Measurements from ENCODE around the gene USP53. TPM values are rescaled to one million over a fixed set of nuclear protein-coding genes. Genes with fewer than 3 reads are reported as not detected.
"Not testable (repeated sequence)": the region's sequence is repeated elsewhere in the genome, so short reads cannot be mapped to it uniquely, and the experiment has no call there.

The USP53 gene
- total RNA-seq, result 10 to 100 TPM; 67.0 to 89.0 TPM
- long read RNA-seq, partial matches to known transcripts, result 10 of 18 reads
- long read RNA-seq, other reads (novel, unspliced or antisense), result 8 of 18 reads

DNA sequence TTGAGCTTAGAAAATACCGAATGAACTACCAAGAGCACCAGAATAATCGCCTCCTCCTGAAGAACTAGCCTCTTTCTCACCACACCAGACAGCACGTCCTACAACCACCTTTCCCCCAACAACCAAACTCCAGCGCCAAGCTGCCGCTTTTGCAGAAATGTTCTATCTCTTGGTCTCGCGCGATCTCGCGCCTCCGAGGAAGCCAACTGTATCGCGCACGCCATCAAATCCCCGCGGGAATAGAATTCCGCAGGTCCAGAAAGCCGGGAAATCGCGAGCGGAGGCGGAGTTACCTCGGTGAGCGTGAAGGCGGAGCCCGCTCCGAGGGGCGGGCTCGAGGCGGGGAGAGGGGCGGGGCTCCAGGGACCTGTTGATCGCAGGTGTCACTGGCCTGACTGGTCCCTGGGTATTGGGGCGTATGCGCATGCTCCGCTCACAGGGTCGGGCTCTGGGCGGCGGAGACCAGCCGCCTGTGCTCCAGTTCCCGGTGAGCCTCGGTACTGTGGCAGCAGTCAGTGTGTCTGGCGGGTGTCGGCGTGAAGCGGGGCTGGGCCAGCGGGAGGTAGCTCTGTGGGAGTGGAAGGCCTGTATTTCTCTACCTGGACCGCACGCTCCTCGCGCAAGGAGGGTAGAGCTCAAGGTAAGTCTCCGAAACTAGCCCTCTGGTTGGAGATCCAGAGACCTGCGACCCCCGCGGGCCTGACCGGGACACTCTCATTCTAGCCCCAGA, at the start of gene USP53:
Gene USP53 (plus strand): TSS at position 480 of the 730 bp plus-strand sequence. CDS start 27,047 bp downstream, outside the sequence.
- ATAC-seq, result peak; percentile 90
- intact Hi-C loops (cut with DNase I, micrococcal nuclease), result loop anchor here in 1 of 2 donors (10.0 kb wide), 1 partner anchor 168 kb away; no protein-coding TSS in a partner anchor
- DNase-seq, result peak; percentile 98 to 99

DNA sequence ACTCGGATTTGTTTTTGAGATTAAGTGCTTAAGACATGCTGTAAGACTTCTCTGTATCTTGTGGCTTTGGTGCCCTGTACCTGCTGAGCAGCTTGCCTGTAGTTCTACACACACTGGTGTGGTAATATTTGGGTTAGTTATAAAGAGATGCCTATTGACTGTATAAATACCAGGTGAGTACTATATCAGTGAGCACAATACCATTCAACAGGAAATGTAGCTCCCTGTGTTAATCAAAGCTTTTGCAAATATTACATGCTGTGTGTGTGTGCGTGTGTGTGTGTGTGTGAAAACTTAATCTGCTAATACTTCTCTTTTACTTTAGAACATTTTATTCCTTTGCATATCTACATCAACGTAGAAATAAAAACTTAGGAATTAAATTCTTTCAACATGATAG, 46.7 kb upstream of the USP53 start:
- intact Hi-C loops (cut with DNase I, micrococcal nuclease), result no loop called here

DNA sequence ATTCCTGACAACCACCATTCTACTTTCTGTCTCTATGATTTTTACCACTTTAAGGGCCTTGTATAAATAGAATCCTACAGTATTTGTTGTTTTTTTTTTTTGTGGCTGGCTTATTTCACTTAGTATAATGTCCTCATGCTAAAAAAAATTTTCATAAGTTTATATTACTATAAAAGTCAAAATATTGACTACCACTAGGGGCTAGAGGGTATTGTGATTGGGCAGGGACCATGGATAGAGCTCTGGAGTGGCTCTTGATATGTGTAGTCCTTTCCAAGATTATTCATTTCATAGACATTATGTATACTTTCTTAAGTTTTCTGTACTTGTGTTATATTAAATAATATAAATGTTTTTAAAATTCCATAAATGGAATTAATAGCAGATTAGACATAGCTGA, 42.3 kb upstream of the USP53 start:
- intact Hi-C loops (cut with DNase I, micrococcal nuclease), result no loop called here
- DNase-seq (no peak), ATAC-seq (no peak)

More for the DNA sequence above, 46.7 kb upstream of the USP53 start:
- ATAC-seq, result no peak
- DNase-seq, result no peak

DNA sequence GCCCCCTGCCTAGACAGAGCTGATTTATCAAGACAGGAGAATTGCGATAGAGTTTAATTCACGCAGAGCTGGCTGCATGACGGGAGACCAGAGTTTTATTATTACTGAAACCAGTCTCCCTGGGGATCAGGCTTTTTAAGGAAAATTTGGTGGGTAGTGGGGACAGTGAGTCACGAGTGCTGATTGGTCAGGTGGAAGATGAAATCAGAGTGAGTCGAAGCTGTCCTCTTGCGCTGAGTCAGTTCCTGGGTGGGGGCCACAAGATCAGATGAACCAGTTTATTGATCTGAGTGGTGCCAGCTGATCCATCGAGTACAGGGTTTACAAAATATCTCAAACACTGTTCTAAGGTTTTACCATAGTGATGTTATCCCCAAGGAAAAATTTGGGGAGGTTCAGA, 40.3 kb upstream of the USP53 start:
- intact Hi-C loops (cut with DNase I, micrococcal nuclease), result no loop called here
- no peak for ATAC-seq
- no peak for DNase-seq

DNA sequence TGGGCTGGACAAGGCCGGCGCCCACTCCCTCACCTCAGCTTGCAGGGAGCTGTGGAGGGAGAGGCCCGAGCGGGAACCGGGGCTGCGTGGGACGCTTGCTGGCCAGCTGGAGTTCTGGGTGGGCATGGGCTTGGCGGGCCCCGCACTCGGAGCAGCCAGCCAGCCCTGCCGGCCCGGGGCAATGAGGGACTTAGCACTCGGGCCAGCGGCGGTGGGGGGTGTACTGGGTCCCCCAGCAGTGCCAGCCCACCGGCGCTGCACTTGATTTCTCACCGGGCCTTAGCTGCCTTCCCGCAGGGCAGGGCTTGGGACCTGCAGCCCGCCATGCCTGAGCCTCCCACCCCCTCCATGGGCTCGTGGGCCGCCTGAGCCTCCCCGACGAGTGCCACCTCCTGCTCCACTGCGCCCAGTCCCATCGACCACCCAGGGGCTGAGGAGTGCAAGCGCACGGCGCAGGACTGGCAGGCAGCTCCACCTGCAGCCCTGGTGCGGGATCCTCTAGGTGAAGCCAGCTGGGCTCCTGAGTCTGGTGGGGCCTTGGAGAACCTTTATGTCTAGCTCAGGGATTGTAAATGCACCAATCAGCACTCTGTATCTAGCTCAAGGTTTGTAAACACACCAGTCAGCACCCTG, 38.7 kb upstream of the USP53 start:
- DNase-seq; ATAC-seq; intact Hi-C loops (cut with DNase I, micrococcal nuclease): not testable (repeated sequence)

DNA sequence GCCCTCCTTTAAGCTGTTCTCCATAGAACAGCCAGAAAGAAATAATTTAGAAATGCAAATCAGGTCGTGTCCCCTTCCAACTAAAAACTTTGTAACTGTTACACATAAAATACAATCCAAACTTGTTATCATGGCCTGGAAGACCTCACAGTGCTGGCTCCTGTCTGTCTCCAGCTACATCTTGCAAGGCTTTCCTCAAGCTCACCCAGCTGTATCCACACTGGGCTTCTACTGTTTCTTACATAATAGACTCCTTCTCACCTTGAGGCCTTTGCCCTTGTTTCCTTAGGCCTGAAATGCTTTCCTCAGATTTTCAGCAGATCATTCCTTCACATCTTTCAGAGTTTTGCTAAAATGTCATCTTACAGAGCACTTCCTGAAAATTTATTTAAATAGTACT, 33.5 kb upstream of the USP53 start:
- no peak for ATAC-seq
- intact Hi-C loops (cut with DNase I, micrococcal nuclease), result no loop called here

DNA sequence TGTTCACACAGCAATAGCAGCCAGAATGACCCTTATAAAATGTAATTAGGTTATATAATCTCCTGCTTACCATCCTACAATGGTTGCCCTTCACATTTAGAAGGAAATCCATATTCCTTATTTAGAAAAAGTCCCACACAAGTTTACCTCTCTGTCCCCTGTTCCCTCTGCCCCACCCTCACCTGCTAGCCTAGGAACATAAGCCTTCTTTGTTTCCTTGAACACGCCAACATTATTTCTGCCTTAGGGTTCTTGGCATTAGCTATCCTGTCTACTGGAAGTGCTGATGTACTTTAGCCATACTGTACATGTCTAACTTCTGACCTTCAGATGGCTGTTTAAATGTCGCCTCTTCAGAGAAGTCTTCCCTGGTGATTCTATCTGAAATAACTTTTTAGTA, 28.4 kb upstream of the USP53 start:
- DNase-seq (peak; percentile 38 to 73), ATAC-seq (peak; percentile 94)
- intact Hi-C loops (cut with DNase I, micrococcal nuclease), result no loop called here

More for the DNA sequence above, 33.5 kb upstream of the USP53 start:
- no peak for DNase-seq

DNA sequence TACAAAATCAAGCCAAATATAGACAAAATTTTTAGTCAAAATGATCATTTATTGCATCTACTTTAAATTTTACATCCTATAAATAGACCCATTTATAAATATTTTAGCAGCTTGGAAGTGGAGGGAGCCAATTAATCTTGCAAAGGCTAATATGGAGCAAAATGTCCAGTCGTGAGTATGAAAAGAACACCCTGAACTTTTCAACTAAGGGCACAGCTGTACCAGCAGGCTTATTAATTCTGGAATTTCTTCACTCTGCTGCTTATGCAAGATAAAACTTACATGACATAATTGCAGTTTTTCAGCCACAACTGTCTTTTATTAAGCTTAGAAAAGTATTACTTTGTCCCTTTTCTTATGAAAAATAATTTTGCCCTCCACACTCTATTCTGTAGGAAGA, 22.9 kb upstream of the USP53 start:
- intact Hi-C loops (cut with DNase I, micrococcal nuclease), result no loop called here
- DNase-seq (no peak), ATAC-seq (no peak)

DNA sequence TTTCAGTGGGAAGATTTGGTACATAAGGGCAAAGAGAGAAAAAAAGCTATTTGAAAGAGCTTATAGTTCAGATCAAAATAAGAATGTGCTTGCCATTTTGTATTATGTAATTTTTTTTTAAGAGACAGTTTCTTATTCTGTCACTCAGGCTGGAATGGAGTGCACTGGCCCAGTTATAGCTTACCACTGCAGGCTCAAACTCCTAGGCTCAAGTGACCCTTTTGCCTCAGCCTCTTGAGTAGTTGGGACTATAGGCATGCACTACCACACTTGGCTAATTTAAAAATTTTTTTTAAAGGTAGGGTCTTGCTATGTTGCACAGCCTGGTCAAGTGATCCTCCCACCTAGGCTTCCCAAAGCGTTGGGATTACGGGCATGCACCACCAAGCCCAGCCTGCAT, 22.2 kb upstream of the USP53 start:
- intact Hi-C loops (cut with DNase I, micrococcal nuclease), result no loop called here
- ATAC-seq (no peak), DNase-seq (no peak)

DNA sequence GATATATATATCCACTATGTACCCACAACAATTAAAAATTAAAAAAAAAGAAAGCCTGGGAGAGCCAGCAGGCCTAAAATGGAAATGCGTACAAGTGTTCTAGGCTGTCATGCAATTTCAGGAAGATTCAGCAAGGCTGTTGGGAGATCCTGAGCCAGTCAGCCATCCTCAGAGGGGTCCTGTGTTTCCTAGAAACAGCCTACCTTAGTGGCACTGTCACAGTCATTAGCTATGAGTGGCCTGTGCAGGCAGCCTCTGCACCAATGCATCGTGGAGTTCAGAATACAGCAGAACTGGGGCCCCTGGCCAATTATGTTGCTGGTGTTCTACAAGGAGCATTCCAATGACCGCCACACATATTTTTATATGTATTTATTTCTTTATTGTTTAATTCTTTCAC, 21.0 kb upstream of the USP53 start:
- intact Hi-C loops (cut with DNase I, micrococcal nuclease), result no loop called here
- ATAC-seq, result no peak
- DNase-seq, result no peak

DNA sequence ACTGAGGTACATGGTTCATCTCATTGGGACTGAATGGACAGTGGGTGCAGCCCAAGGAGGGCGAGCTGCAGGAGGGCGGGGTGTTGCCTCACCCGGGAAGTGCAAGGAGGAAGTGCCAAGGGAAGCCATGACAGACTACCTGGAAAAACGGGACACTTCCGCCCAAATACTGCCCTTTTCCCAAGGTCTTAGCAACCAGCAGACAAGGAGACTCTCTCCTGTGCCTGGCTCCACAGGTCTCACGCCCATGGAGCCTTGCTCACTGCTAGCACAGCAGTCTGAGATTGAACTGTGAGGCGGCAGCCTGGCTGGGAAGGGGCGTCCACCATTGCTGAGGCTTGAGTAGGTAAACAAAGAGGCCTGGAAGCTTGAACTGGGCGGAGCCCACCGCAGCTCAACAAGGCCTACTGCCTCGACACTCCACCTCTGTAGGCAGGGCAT, 14.7 kb upstream of the USP53 start:
- DNase-seq (no peak), ATAC-seq (no peak)
- intact Hi-C loops (cut with DNase I, micrococcal nuclease), result no loop called here

DNA sequence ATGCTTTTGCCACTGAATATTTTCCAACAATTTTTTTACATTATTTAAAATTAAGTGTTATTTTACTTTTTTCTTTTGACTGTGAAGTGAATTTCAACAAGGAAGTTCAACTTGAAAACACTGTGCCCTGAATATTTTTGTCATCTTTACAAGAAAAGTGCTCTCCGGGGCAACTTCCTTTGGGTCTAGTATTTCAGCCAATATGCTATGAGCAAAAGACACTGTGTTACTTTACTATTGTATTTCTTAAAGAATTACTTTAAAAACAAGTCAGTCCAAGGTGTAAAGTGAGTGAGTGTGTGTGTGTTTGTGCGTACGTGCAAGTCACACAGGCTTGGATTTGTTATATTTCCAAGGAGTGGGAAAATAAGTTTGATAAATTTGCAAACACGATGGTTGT, 7.6 kb upstream of the USP53 start:
- intact Hi-C loops (cut with DNase I, micrococcal nuclease), result no loop called here
- DNase-seq (no peak), ATAC-seq (no peak)

DNA sequence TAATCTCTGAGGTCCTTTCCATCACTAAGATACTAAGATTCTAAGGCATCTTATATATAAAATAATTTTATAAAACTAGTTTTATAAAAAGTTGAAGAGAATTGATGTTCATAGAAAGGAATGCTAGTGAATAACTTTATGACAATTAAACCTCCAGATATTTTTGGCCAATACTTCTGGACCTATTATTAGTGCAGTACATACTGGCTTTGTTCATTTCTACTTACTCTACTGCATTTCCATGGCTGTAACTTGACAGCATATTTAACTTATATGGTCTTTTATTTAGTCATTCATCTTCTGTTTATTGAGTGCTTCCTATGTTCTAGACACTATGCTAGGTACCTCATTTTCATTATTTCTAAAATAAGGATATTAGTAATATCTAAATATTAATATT, 6.8 kb upstream of the USP53 start:
- intact Hi-C loops (cut with DNase I, micrococcal nuclease), result no loop called here
- no peak for ATAC-seq
- no peak for DNase-seq

DNA sequence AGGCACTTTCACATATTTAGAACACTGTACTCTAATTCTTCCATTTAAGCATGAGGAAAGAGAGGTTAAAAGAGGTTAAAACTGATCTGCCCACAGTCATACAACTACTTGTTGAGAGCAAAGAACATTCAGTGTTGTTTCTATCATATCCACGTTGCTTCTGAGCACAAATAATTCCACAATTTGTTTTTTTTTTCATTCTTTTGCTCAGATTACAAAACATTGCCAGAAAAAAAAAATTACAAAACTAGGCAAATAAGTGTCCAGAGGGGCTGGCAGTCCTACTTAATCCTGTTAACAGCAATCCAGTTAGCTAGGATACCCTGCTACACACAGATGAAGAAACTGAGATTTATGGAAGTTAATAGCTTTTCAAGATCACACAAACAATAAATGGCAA, 6.3 kb upstream of the USP53 start:
- intact Hi-C loops (cut with DNase I, micrococcal nuclease), result no loop called here
- no peak for ATAC-seq

DNA sequence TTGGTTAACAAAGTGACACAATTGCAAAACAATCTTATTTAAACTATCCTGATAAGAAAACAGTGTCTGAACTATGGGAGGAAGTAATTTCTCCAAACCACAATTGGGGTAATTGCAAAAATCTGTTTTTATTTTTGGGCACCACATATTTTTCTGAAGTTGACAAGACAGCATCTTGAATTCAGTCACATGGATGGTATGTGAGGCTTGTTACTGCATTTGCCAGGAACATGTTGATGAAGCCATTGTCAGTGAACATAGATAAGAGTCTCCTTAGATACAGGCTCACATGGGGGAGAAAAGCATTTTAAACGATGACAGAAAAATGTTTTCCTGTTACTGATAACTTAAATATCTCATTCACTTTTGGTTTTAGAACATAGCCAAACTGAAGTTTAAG, 5.5 kb upstream of the USP53 start:
- DNase-seq, result no peak
- ATAC-seq, result no peak
- intact Hi-C loops (cut with DNase I, micrococcal nuclease), result no loop called here

More for the DNA sequence above, 6.3 kb upstream of the USP53 start:
- no peak for DNase-seq

DNA sequence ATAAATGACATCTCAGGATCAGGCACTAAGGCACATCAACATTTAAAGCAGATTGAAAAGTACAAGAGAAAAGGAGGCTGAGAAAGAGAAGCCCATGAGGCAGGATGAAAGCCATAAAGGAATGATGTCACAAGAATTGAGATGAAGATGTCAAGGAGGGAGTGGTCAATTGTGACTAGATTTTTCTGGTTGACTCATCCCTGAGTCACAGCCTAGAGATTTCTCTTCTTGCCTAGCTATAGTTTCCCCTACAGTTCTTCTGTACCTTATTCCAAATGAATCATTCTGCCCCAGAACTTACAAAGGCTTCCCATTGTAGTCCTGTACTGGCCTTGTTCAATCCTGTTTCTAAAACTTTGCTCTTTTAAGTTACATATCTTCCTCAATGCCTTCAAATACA, 3.4 kb upstream of the USP53 start:
- DNase-seq (no peak), ATAC-seq (no peak)
- intact Hi-C loops (cut with DNase I, micrococcal nuclease), result no loop called here

DNA sequence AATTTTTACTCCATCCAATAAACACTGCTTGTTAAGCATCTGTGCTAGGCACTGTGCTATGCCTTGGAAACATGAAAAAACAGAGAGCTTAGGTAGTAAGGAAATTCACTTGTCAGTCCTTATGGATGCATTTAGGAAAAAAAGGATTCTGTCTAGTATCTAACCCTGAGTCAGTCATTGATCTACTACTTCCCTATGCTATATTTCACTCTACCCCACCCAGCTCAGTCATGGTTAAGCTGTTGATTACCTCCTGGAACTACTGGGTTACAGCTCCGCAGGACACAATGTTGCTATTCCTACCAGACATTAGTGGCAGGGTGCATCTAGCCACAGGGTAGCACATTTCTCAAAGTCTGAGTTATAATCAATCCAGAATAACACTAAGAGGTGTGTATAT, 2.9 kb upstream of the USP53 start:
- ATAC-seq, result no peak
- no peak for DNase-seq
- intact Hi-C loops (cut with DNase I, micrococcal nuclease), result no loop called here

DNA sequence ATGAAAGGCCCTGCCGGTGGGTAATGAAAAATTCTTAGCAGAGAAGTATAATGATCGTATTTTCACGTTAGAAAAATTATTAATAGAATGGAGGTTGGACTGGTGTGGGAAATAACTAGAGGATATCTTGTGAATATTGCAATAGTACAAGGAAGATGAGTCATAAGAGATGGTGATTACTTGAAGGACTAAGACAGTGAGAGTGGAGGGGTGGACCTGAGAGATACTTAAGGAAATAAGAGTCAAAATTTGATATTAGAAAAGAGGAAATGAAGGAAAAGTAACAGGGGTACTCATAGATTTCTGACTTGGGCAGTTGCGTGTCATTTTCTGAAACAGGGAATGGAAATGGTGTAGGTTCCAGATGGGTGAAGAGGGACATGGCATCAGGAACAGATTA, 1.7 kb upstream of the USP53 start:
- ATAC-seq (no peak), DNase-seq (no peak)
- intact Hi-C loops (cut with DNase I, micrococcal nuclease), result loop anchor here in 1 of 2 donors (10.0 kb wide), 1 partner anchor 166 kb away; no protein-coding TSS in a partner anchor

DNA sequence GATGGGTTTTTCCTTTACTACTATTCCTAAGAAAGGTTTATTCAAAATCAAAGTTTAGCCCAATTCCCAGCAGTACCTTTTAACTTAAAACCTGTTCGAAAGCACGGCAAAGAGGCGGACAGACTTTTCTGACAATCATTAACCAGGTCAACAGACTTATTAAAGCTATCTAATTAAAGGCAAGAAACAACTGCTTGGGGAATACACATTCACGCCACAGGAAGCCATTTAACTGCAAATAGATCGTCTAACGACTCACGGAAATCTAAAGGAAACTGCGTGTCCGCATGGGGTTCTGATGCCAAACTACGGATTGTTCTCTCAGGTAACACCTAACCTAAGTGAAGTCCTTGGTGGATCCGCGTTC, 663 bp upstream of the USP53 start:
- intact Hi-C loops (cut with DNase I, micrococcal nuclease), result loop anchor here in 1 of 2 donors (10.0 kb wide), 1 partner anchor 167 kb away; no protein-coding TSS in a partner anchor
- DNase-seq, result no peak
- peak; percentile 15 for ATAC-seq

DNA sequence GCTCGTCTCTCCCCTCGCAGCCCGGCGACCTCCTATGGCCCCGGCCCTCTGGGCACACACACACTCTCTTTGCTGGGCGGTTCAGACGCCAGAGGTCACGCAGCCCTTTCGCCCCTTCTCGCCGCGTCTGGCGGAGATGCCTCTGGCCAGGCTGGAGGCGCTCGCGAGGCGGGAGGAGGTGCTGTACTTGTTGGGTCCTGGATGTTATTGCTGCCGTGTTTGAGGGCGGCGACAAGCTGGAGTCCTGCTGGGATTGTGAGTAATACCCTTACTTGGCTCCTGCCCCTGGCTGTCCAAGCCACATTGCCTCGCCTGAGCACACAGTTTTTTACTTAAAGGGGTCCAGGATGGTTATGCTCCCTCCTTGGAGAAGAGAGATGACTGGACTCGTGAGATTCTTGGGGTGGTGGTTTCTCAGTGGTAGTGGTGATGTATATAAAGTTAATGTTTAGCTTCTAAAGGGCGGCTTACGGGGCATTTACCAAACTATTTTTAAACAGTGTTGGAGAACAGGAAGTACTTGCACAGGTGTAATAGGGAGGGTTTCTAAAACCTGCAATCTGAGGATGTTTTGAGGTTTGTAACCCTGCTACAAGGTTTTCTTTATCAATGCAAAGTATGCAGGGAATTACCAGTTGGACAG, 572 bp downstream of the USP53 start:
- ATAC-seq, result peak; percentile 63
- intact Hi-C loops (cut with DNase I, micrococcal nuclease), result loop anchor here in 1 of 2 donors (10.0 kb wide), 1 partner anchor 168 kb away; no protein-coding TSS in a partner anchor
- peak; percentile 84 to 85 for DNase-seq
